OCI-LY3 (cell line): ENCODE measurements around the gene ABCB9.

Experiments
- H2AFZ ChIP-seq: fragments of 200-600, 300-600 bp; shearing (Covaris generic); 2 replicates; pipeline ENCODE4 v1.6.0; 2014; ENCODE audit warnings: antibody characterized with exemption, low read depth, low read length
- H3K27ac ChIP-seq: fragments of 200-600, 300-600 bp; sonication (generic); 2 replicates; pipeline ENCODE4 v1.5.1; 2014; ENCODE audit warnings: mild to moderate bottlenecking, low read length, moderate library complexity, mixed read lengths
- H3K27me3 ChIP-seq: fragments of 200-600, 300-600 bp; sonication (generic); 2 replicates; pipeline ENCODE4 v1.6.1; 2014; ENCODE audit warnings: low read depth, low read length, mixed read lengths
- H3K36me3 ChIP-seq: fragments of 200-600, 300-600 bp; sonication (generic); replicated peaks from 2 replicates; pipeline ENCODE3; 2014; ENCODE audit warnings: low read depth, low read length, mixed read lengths
- H3K4me1 ChIP-seq: fragments of 300-600, 200-600 bp; sonication (generic); 2 replicates; pipeline ENCODE4 v1.6.1; 2014; ENCODE audit warnings: low read length, mixed read lengths
- H3K4me2 ChIP-seq: fragments of 200-600, 300-600 bp; sonication (generic); 2 replicates; pipeline ENCODE4 v1.6.1; 2014; ENCODE audit warnings: low read length, mixed read lengths
- H3K4me3 ChIP-seq: fragments of 300-600, 200-600 bp; sonication (generic); 2 replicates; pipeline ENCODE4 v1.5.1; 2014; ENCODE audit warnings: antibody characterized with exemption, mild to moderate bottlenecking, low read length, moderate library complexity
- H3K79me2 ChIP-seq: fragments of 300-600, 200-600 bp; shearing (Covaris generic); 2 replicates; pipeline ENCODE4 v1.6.1; 2014; ENCODE audit warnings: mild to moderate bottlenecking, low read length, mixed read lengths
- H3K9ac ChIP-seq: fragments of 300-600, 200-600 bp; shearing (Covaris generic); 2 replicates; pipeline ENCODE4 v1.6.0; 2014; ENCODE audit warnings: mild to moderate bottlenecking, low read length, moderate library complexity
- H3K9me3 ChIP-seq: fragments of 200-600, 300-600 bp; shearing (Covaris generic); 2 replicates; pipeline ENCODE4 v1.6.1; 2014; ENCODE audit warnings: low read length, mixed read lengths; ENCODE audit not compliant: insufficient read depth
- H4K20me1 ChIP-seq: fragments of 200-600, 300-600 bp; sonication (generic); 2 replicates; pipeline ENCODE4 v1.6.1; 2016; ENCODE audit warnings: low read length, mixed read lengths; ENCODE audit not compliant: insufficient read depth
- CTCF ChIP-seq: fragments of 200-600, 300-600 bp; sonication (generic); IDR thresholded peaks from 2 replicates; pipeline ENCODE4 v1.5.1; 2014; ENCODE audit warnings: antibody characterized with exemption, low read length, low read depth
- EZH2phosphoT487 ChIP-seq: fragments of 200-600 bp; shearing (Covaris generic); IDR thresholded peaks from 2 replicates; pipeline ENCODE4 v1.6.1; 2018; ENCODE audit warnings: antibody characterized with exemption, mixed run types, low read depth

The ABCB9 gene

DNA sequence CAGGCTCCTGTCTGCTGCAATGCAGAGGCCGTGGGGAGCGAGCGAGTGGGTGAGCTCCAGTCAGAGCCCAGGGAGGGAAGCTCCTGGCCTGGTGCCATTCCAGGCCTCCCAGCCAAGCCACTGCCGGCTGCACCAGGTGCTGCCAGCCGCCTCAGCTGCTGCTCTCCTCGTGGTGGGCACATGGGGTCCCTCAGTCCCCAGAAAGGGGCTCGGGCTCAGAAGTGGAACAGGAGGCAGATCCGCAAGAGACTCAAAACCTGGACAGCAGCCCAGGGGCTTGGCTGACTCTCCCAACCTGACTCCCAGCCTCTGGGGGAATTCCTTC is 2.4 kb downstream of the ABCB9 start:
- no peaks in the 10 kb centered on the region for H3K79me2 ChIP-seq
- no peak overlapping the region for H2AFZ ChIP-seq
- no peak for TF ChIP-seq CTCF
- no peak for TF ChIP-seq EZH2phosphoT487
- no peaks in the 10 kb centered on the region for H4K20me1 ChIP-seq
- H3K9me3 ChIP-seq = no peaks in the 10 kb centered on the region
- no peaks in the 10 kb centered on the region for H3K4me1 ChIP-seq
- no peak overlapping the region for H3K4me2 ChIP-seq
- no peaks in the 10 kb centered on the region for H3K36me3 ChIP-seq
- no peak overlapping the region for H3K9ac ChIP-seq
- no peak overlapping the region for H3K4me3 ChIP-seq
- H3K27ac ChIP-seq = no peak overlapping the region
- H3K27me3 ChIP-seq = no peaks in the 10 kb centered on the region

- no peak overlapping the region for H3K27ac ChIP-seq
- no peaks in the 10 kb centered on the region for H3K9me3 ChIP-seq
- H2AFZ ChIP-seq = no peak overlapping the region
- H3K4me1 ChIP-seq = no peaks in the 10 kb centered on the region
- no peak overlapping the region for H3K4me3 ChIP-seq
- H3K27me3 ChIP-seq = no peaks in the 10 kb centered on the region
- TF ChIP-seq EZH2phosphoT487 = no peak
- no peak for TF ChIP-seq CTCF
- no peak overlapping the region for H3K9ac ChIP-seq
- no peaks in the 10 kb centered on the region for H3K79me2 ChIP-seq
- H3K36me3 ChIP-seq = no peaks in the 10 kb centered on the region
- no peaks in the 10 kb centered on the region for H4K20me1 ChIP-seq
- H3K4me2 ChIP-seq = no peak overlapping the region
Measured at GRCh38 chr12:122961531-122962329, 4.5 kb downstream of the ABCB9 start.

DNA sequence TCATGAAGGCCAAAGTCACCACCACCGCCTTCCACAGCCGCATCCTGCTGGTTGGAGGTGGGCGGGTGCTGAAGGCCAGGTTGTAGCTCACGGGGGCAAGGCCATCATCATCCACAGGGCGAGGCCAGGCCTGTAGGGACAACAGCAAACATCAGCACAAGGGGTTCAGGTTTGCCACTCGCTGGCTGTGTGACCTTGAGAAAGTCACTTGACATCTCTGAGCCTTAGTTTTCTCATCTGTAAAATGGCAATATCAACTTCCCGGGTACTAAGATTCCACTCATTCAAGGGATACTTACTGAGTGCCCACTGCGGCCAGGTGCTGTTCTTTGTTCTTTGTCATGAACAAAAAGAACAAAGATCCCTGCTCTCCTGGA is 6.1 kb downstream of the ABCB9 start:
- no peaks in the 10 kb centered on the region for H3K27me3 ChIP-seq
- H2AFZ ChIP-seq = no peak overlapping the region
- H3K79me2 ChIP-seq = no peaks in the 10 kb centered on the region
- no peak overlapping the region for H3K27ac ChIP-seq
- TF ChIP-seq EZH2phosphoT487 (no peak), CTCF (no peak)
- no peaks in the 10 kb centered on the region for H3K4me1 ChIP-seq
- no peak overlapping the region for H3K4me3 ChIP-seq
- no peak overlapping the region for H3K9ac ChIP-seq
- no peaks in the 10 kb centered on the region for H3K36me3 ChIP-seq
- no peaks in the 10 kb centered on the region for H3K9me3 ChIP-seq
- H3K4me2 ChIP-seq = no peak overlapping the region
- no peaks in the 10 kb centered on the region for H4K20me1 ChIP-seq

- no peak overlapping the region for H3K4me3 ChIP-seq
- no peaks in the 10 kb centered on the region for H3K79me2 ChIP-seq
- H3K4me2 ChIP-seq = no peak overlapping the region
- no peak overlapping the region for H3K9ac ChIP-seq
- TF ChIP-seq EZH2phosphoT487 = no peak
- TF ChIP-seq CTCF = no peak
- H3K36me3 ChIP-seq = no peaks in the 10 kb centered on the region
- no peaks in the 10 kb centered on the region for H3K4me1 ChIP-seq
- no peak overlapping the region for H2AFZ ChIP-seq
- H3K27me3 ChIP-seq = peaks cover 4% of the 10 kb centered on the region; the same call in 1 of the 2 replicates
- no peaks in the 10 kb centered on the region for H3K9me3 ChIP-seq
- no peak overlapping the region for H3K27ac ChIP-seq
- H4K20me1 ChIP-seq = no peaks in the 10 kb centered on the region
Measured at GRCh38 chr12:122959566-122960192, 6.6 kb downstream of the ABCB9 start.
